PC-3 (cell line): ENCODE data around the gene PRKRIP1. TPM values are rescaled to one million over a fixed set of nuclear protein-coding genes. Genes with fewer than 3 reads are reported as not detected.

Experiments
- ATAC-seq: fragments of 200-7000 bp; cut with Tn5 transposase; 2 replicates; pipeline ENCODE4 v1.9.1; 2020; ENCODE audit warnings: mild to moderate bottlenecking, moderate library complexity
- BruUV-seq: library from RNA; stranded (reverse); fragments of 400-500 nt; replicated peaks from 2 replicates; lab custom pipeline; 2021; lab: Mats Ljungman, UMichigan
- CTCF ChIA-PET: fragments of 300-600 bp; sonication (Branson Sonifier 250); formaldehyde crosslinking; loops from one replicate; lab custom pipeline; 2022; ENCODE audit warnings: antibody characterized with exemption; lab: Charles Lee
- POLR2A ChIA-PET: fragments of 300-600 bp; sonication (Branson Sonifier 250); formaldehyde crosslinking; loops from one replicate; lab custom pipeline; 2022; ENCODE audit warnings: antibody characterized with exemption; ENCODE audit not compliant: unreplicated experiment; lab: Charles Lee
- DNase-seq: peaks from one replicate; pipeline ENCODE4 v3.0.0-alpha.2; 2015
- H2AFZ ChIP-seq: fragments of 300-600 bp; sonication (generic); 2 replicates; pipeline ENCODE4 v1.6.0; 2016; ENCODE audit warnings: antibody characterized with exemption, low read length
- H3F3A ChIP-seq: fragments of 300-600 bp; sonication (generic); one replicate; pipeline ENCODE4 v1.6.0; 2017; ENCODE audit warnings: antibody characterized with exemption, low read length, control low read depth, mild to moderate bottlenecking; ENCODE audit not compliant: unreplicated experiment
- H3K27ac ChIP-seq: fragments of 300-600 bp; sonication (generic); 2 replicates; pipeline ENCODE4 v1.5.1; 2016; ENCODE audit warnings: mild to moderate bottlenecking, low read length
- H3K27me3 ChIP-seq: fragments of 300-600 bp; sonication (generic); 2 replicates; pipeline ENCODE4 v1.6.1; 2016; ENCODE audit warnings: low read length, mixed read lengths
- H3K36me3 ChIP-seq: fragments of 300-600 bp; sonication (generic); 2 replicates; pipeline ENCODE4 v1.6.1; 2016; ENCODE audit warnings: low read depth, mixed run types, low read length, mixed read lengths
- H3K4me1 ChIP-seq: fragments of 300-600 bp; sonication (generic); 2 replicates; pipeline ENCODE4 v1.5.1; 2016; ENCODE audit warnings: low read length; ENCODE audit not compliant: insufficient read depth
- H3K4me2 ChIP-seq: fragments of 300-600 bp; sonication (generic); 2 replicates; pipeline ENCODE4 v1.6.0; 2016; ENCODE audit warnings: low read length
- H3K4me3 ChIP-seq: fragments of 300-600 bp; sonication (generic); 2 replicates; pipeline ENCODE4 v1.5.1; 2016; ENCODE audit warnings: mild to moderate bottlenecking, low read length, mixed read lengths
- H3K79me2 ChIP-seq: fragments of 300-600 bp; sonication (generic); 2 replicates; pipeline ENCODE4 v1.6.1; 2017; ENCODE audit warnings: low read length, mixed read lengths
- H3K9ac ChIP-seq: fragments of 300-600 bp; sonication (generic); 2 replicates; pipeline ENCODE4 v1.6.0; 2016; ENCODE audit warnings: mild to moderate bottlenecking, low read length
- H3K9me2 ChIP-seq: fragments of 300-600 bp; sonication (generic); replicated peaks from 2 replicates; pipeline ENCODE4 v1.6.1; 2016; ENCODE audit warnings: mixed run types, low read length, mixed read lengths
- H3K9me3 ChIP-seq: fragments of 300-600 bp; sonication (generic); 2 replicates; pipeline ENCODE4 v1.6.1; 2016; ENCODE audit warnings: low read length, mixed read lengths
- H4K20me1 ChIP-seq: fragments of 300-600 bp; sonication (generic); 2 replicates; pipeline ENCODE4 v1.6.1; 2016; ENCODE audit warnings: low read length, mixed read lengths
- EZH2 ChIP-seq: fragments of 300-600 bp; sonication (generic); IDR thresholded peaks from one replicate; pipeline ENCODE4 v1.6.1; 2017; ENCODE audit warnings: antibody characterized with exemption, mild to moderate bottlenecking, low read length; ENCODE audit not compliant: unreplicated experiment
- EZH2phosphoT487 ChIP-seq: fragments of 300-600 bp; sonication (generic); IDR thresholded peaks from 2 replicates; pipeline ENCODE4 v1.6.1; 2018; ENCODE audit warnings: mild to moderate bottlenecking, antibody characterized with exemption, low read length, borderline replicate concordance
- intact Hi-C: fragments of 100-400 bp; cut with micrococcal nuclease; formaldehyde crosslinking; loops from 2 replicates; pipeline ENCODE4 v1.9.0; 2023
- total RNA-seq: library from RNA; depleted of rRNA; stranded (reverse); fragments of >200 nt; gene quantifications from 2 replicates; pipeline ENCODE4 v1.2.3, GENCODE V29; 2014
- TF ChIP-seq, protein P1 (sequence below): fragments of 300-600 bp; sonication (generic); conservative IDR thresholded peaks from 2 replicates; pipeline ENCODE4 v1.5.1; 2017; ENCODE audit warnings: antibody characterized with exemption, low read depth, mild to moderate bottlenecking, low read length

PRKRIP1 gene
- total RNA-seq, 1 experiment from 2014 or later: 28.9 TPM

DNA sequence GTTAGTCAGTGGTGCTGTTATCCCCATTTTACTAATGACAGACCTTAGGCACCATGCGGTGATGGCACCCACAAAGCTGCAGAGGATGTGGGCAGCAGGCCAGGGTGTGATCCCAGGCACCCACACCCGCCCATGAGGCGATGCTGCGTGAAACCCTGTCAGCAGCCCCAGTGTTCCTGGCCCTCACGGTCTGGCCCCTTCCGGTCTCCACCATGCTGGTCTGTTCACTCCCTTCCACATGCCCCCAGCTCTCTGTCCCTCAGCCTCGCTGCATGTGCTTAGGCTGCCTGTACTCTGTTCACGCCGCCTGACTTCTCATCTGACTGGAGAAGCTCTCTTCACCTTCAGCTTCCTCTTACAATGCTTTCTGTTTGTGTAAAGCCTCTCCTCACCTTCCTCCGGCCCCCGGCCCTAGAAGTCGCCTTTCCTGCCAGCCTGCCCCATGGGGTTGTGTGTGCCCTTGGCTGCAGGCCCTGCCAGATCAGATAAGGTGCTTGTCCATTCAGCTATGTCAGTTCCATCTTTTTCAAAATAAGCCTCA lies 19.6 kb downstream of the PRKRIP1 start:
- Histone ChIP-seq H2AFZ (no peak overlapping the region), H3K9ac (no peak overlapping the region), H3F3A (no peaks in the 10 kb centered on the region), H3K4me2 (no peak overlapping the region), H3K4me1 (no peaks in the 10 kb centered on the region), H3K4me3 (no peak overlapping the region), H3K36me3 (peaks cover 34% of the 10 kb centered on the region; the same call in 1 of the 2 replicates), H3K9me3 (no peaks in the 10 kb centered on the region), H4K20me1 (no peaks in the 10 kb centered on the region), H3K27me3 (no peaks in the 10 kb centered on the region), H3K79me2 (no peaks in the 10 kb centered on the region), H3K9me2 (no peaks in the 10 kb centered on the region), H3K27ac (no peak overlapping the region)
- POLR2A ChIA-PET: no interaction called here
- DNase-seq (no peak), ATAC-seq (no peak)
- intact Hi-C loops: no loop called here
- no peak for TF ChIP-seq EZH2
- CTCF ChIA-PET: no interaction called here
- BruUV-seq: no TSS peak

DNA sequence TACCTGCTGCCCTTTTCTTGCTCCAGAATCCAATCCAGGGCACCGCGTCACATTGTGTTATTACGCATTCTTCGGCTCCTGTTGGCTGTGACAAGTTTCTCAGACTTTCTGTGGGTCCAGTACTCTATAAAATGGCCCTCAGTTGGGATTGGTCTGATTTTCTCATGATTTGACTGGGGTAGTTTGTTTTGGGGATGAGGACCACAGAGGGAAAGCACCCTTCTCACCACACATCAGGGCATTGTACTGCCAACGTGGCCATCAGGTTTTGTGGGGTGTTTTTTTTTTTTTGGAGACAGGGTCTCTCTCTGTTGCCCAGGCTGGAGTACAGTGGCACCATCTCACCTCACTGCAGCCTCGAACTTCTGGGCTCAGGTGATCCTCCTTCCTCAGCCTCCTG lies 20.2 kb downstream of the PRKRIP1 start:
- Histone ChIP-seq H3K9me3 (no peaks in the 10 kb centered on the region), H3K36me3 (peaks cover 33% of the 10 kb centered on the region; the same call in 1 of the 2 replicates), H4K20me1 (no peaks in the 10 kb centered on the region), H3K79me2 (no peaks in the 10 kb centered on the region), H3K4me2 (no peak overlapping the region), H3K9me2 (no peaks in the 10 kb centered on the region), H3K27me3 (no peaks in the 10 kb centered on the region), H3K4me3 (no peak overlapping the region), H3K9ac (no peak overlapping the region), H2AFZ (no peak overlapping the region), H3F3A (no peaks in the 10 kb centered on the region), H3K4me1 (no peaks in the 10 kb centered on the region), H3K27ac (no peak overlapping the region)
- no TSS peak for BruUV-seq
- ChIA-PET POLR2A (no interaction called here), CTCF (no interaction called here)
- DNase-seq (no peak), ATAC-seq (no peak)
- TF ChIP-seq EZH2phosphoT487 (no peak), EZH2 (no peak)
- TF ChIP-seq, protein P1, sequence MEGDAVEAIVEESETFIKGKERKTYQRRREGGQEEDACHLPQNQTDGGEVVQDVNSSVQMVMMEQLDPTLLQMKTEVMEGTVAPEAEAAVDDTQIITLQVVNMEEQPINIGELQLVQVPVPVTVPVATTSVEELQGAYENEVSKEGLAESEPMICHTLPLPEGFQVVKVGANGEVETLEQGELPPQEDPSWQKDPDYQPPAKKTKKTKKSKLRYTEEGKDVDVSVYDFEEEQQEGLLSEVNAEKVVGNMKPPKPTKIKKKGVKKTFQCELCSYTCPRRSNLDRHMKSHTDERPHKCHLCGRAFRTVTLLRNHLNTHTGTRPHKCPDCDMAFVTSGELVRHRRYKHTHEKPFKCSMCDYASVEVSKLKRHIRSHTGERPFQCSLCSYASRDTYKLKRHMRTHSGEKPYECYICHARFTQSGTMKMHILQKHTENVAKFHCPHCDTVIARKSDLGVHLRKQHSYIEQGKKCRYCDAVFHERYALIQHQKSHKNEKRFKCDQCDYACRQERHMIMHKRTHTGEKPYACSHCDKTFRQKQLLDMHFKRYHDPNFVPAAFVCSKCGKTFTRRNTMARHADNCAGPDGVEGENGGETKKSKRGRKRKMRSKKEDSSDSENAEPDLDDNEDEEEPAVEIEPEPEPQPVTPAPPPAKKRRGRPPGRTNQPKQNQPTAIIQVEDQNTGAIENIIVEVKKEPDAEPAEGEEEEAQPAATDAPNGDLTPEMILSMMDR: no peak
- intact Hi-C loops: no loop called here

DNA sequence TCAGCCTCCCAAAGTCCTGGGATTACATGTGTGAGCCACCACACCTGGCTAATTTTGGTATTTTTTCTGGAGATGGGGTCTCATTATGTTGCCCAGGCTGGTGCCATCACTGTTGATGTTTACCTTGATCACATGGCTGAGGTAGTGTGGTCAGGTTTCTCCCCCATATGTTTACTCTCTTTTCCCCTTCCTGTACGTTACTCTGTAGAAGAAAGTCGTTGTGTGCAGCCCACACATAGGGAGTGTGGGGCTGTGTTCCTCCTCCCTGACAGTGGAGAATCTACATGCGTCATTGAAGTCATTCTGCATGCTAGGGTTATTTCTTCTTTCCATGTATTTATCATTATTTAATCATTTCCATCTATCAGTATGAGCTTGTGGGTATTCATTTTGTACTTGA lies 20.9 kb downstream of the PRKRIP1 start:
- Histone ChIP-seq H3K27me3 (no peaks in the 10 kb centered on the region), H3K9ac (no peak overlapping the region), H3K4me3 (no peak overlapping the region), H3K4me1 (no peaks in the 10 kb centered on the region), H3K4me2 (no peak overlapping the region), H3K27ac (no peak overlapping the region), H3K79me2 (no peaks in the 10 kb centered on the region), H3K9me2 (no peaks in the 10 kb centered on the region), H3K36me3 (peaks cover 30% of the 10 kb centered on the region; the same call in 1 of the 2 replicates), H2AFZ (no peak overlapping the region), H3K9me3 (no peaks in the 10 kb centered on the region), H3F3A (no peaks in the 10 kb centered on the region), H4K20me1 (no peaks in the 10 kb centered on the region)
- ATAC-seq: no peak
- ChIA-PET CTCF (interaction anchor here (0.6 kb wide), 1 partner anchor 33 kb away, joined by 4 read pairs; no protein-coding TSS in a partner anchor), POLR2A (no interaction called here)
- intact Hi-C loops: no loop called here
- DNase-seq: no peak
- TF ChIP-seq, protein P1: no peak
- no peak for TF ChIP-seq EZH2phosphoT487
- no peak for TF ChIP-seq EZH2
- no TSS peak for BruUV-seq
